HepG2 (cell line): Measurements from ENCODE around the gene RRP36. TPM values are rescaled to one million over a fixed set of nuclear protein-coding genes. Genes with fewer than 3 reads are reported as not detected.

Experiments used
- ATAC-seq: fragments of 200-7000 bp; cut with Tn5 transposase; 3 replicates; pipeline ENCODE4 v1.9.1; 2020; ENCODE audit warnings: mild to moderate bottlenecking, moderate library complexity
- BruUV-seq: library from RNA; stranded (reverse); fragments of 400-500 nt; replicated peaks from 2 replicates; lab custom pipeline; 2021; lab: Mats Ljungman, UMichigan
- CTCF ChIA-PET: fragments of 300-600 bp; formaldehyde crosslinking; extraction: SDS; loops from one replicate; lab custom pipeline; 2021; ENCODE audit warnings: low total read pairs, inconsistent platforms, low intra/inter-chr PET ratio; lab: Yijun Ruan, JAX
- POLR2A ChIA-PET: fragments of 350-600 bp; sonication (Branson Sonifier 250); formaldehyde crosslinking; loops from one replicate; lab custom pipeline; 2020; ENCODE audit warnings: antibody characterized with exemption, inconsistent platforms; lab: Yijun Ruan, JAX
- DNase-seq: peaks from one replicate; pipeline ENCODE4 v3.0.0-alpha.2; 2015; ENCODE audit warnings: low spot score
- FAIRE-seq: peaks from 3 replicates; lab custom pipeline; 2011; peaks lifted over from hg19 to GRCh38; lab: Jason Lieb, UNC
- H2AFZ ChIP-seq: one replicate; pipeline ENCODE4 v1.6.1; 2011; ENCODE audit warnings: low read length, inconsistent platforms
- H3K27ac ChIP-seq: fragments of 300-600 bp; 3 replicates; pipeline ENCODE4 v1.8.0; 2011; ENCODE audit warnings: mixed run types, mild to moderate bottlenecking, mixed read lengths, low read length, inconsistent platforms; ENCODE audit not compliant: insufficient read depth; ENCODE audit errors: extremely low read length
- H3K27me3 ChIP-seq, 2 experiments: fragments of 200-600 bp in 1 of 2; 2 replicates in 1 of 2; 3 replicates in 1 of 2; pipeline versions ENCODE4 v1.6.0 to v1.8.0; 2011; ENCODE audit warnings: low read length in 2 of 2, mild to moderate bottlenecking in 2 of 2, moderate library complexity in 2 of 2, inconsistent platforms in 1 of 2; ENCODE audit not compliant: insufficient read depth in 2 of 2, control insufficient read depth in 1 of 2
- H3K36me3 ChIP-seq, 2 experiments: fragments of 200-600 bp in 1 of 2; replicated peaks in 1 of 2; 2 replicates in 1 of 2; 3 replicates in 1 of 2; pipeline versions ENCODE4 v1.5.1 to v1.8.0; 2011; ENCODE audit warnings: low read length in 2 of 2, inconsistent platforms in 1 of 2; ENCODE audit not compliant: insufficient read depth in 2 of 2, control insufficient read depth in 1 of 2
- H3K4me1 ChIP-seq: 2 replicates; pipeline ENCODE4 v1.5.1; 2012; ENCODE audit warnings: low read length, inconsistent platforms; ENCODE audit not compliant: insufficient read depth
- H3K4me2 ChIP-seq: 2 replicates; pipeline ENCODE4 v1.6.0; 2011; ENCODE audit warnings: low read depth, low read length, inconsistent platforms
- H3K4me3 ChIP-seq, 3 experiments: fragments of 200-600 bp in 1 of 3; sonication (generic), shearing (Covaris generic) in 1 of 3; replicated peaks in 1 of 3; 2 replicates each; pipeline ENCODE4 v1.5.1; 2011 to 2016; ENCODE audit warnings: low read length in 3 of 3, inconsistent platforms in 2 of 3, low read depth in 2 of 3, mild to moderate bottlenecking in 2 of 3, control low read depth in 1 of 3, mixed read lengths in 1 of 3; ENCODE audit not compliant: insufficient read depth in 1 of 3
- H3K79me2 ChIP-seq: one replicate; pipeline ENCODE4 v1.6.1; 2011; ENCODE audit warnings: low read length, inconsistent platforms; ENCODE audit not compliant: insufficient read depth
- H3K9ac ChIP-seq: 2 replicates; pipeline ENCODE4 v1.6.0; 2011; ENCODE audit warnings: mild to moderate bottlenecking, low read depth, low read length, inconsistent platforms; ENCODE audit not compliant: insufficient read depth
- H3K9me3 ChIP-seq: 2 replicates; pipeline ENCODE4 v1.5.1; 2012; ENCODE audit warnings: mild to moderate bottlenecking, low read length
- H4K20me1 ChIP-seq: 2 replicates; pipeline ENCODE4 v1.6.0; 2011; ENCODE audit warnings: inconsistent platforms, mild to moderate bottlenecking, low read length, moderate library complexity; ENCODE audit not compliant: insufficient read depth
- E2F5 ChIP-seq: sonication (generic); formaldehyde crosslinking; conservative IDR thresholded peaks from 2 replicates; pipeline ENCODE4 v1.4.0; 2020; ENCODE audit warnings: missing genetic modification reagents
- GMEB2 ChIP-seq: IDR thresholded peaks from 2 replicates; pipeline ENCODE4 v1.6.1; 2016; ENCODE audit warnings: missing biosample characterization, missing genetic modification reagents, low read depth
- HNF1A ChIP-seq, 2 experiments: sonication (generic) in 1 of 2; formaldehyde crosslinking in 1 of 2; IDR thresholded peaks; 2 replicates each; pipeline versions ENCODE4 v1.4.0 to v1.6.1; 2016 to 2020; ENCODE audit warnings: borderline replicate concordance in 1 of 2, low read depth in 1 of 2, mild to moderate bottlenecking in 1 of 2, missing genetic modification reagents in 1 of 2
- POLR2AphosphoS2 ChIP-seq: IDR thresholded peaks from 2 replicates; pipeline ENCODE4 v1.6.1; 2011; ENCODE audit warnings: low read depth, low read length, improper control_type of control experiment
- POLR2AphosphoS5 ChIP-seq: IDR thresholded peaks from 2 replicates; pipeline ENCODE4 v1.6.1; 2012; ENCODE audit warnings: low read depth, low read length
- SETDB1 ChIP-seq: sonication (generic); formaldehyde crosslinking; IDR thresholded peaks from 2 replicates; pipeline ENCODE4 v1.5.1; 2020; ENCODE audit warnings: missing genetic modification reagents, mild to moderate bottlenecking, borderline replicate concordance
- THRA ChIP-seq: sonication (generic); formaldehyde crosslinking; IDR thresholded peaks from 2 replicates; pipeline ENCODE4 v1.4.0; 2020; ENCODE audit warnings: missing genetic modification reagents, borderline replicate concordance
- ZBTB39 ChIP-seq: sonication (generic); formaldehyde crosslinking; IDR thresholded peaks from 2 replicates; pipeline ENCODE4 v1.5.0; 2020; ENCODE audit warnings: missing genetic modification reagents
- ZFY ChIP-seq: sonication (generic); formaldehyde crosslinking; IDR thresholded peaks from 2 replicates; pipeline ENCODE4 v1.4.0; 2020; ENCODE audit warnings: missing genetic modification reagents
- ZNF556 ChIP-seq: sonication (generic); formaldehyde crosslinking; IDR thresholded peaks from 2 replicates; pipeline ENCODE4 v1.4.0; 2020; ENCODE audit warnings: mild to moderate bottlenecking, missing genetic modification reagents, borderline replicate concordance
- ZNF737 ChIP-seq: sonication (generic); formaldehyde crosslinking; IDR thresholded peaks from 2 replicates; pipeline ENCODE4 v1.5.0; 2020; ENCODE audit warnings: missing genetic modification reagents, mild to moderate bottlenecking, borderline replicate concordance
- WGBS: methylation state at CpG from one replicate; pipeline ENCODE4 v1.1.6; 2017; ENCODE audit warnings: low lambda C conversion rate; 5-methylcytosine and 5-hydroxymethylcytosine counted together
- in situ Hi-C: cut with HindIII; loops from 2 replicates; pipeline ENCODE4 v1.10.0; 2017; ENCODE audit warnings: low pct_unique_long_range_greater_than_20kb; ENCODE audit not compliant: extremely low pct_ligation_motif_present
- intact Hi-C: fragments of 100-400 bp; cut with micrococcal nuclease; formaldehyde crosslinking; loops from one replicate; pipeline ENCODE4 v1.10.0; 2022; ENCODE audit not compliant: unreplicated experiment
- polyA plus RNA-seq, 8 experiments: library from polyadenylated mRNA; depleted of rRNA in 3 of 8; stranded (reverse) in 7 of 8; unstranded in 1 of 8; fragments of >200 nt; fragmentation: Illumina TruSeq in 4 of 8; extraction: Trizol in 4 of 8; gene quantifications; 2 replicates each; pipeline versions ENCODE4 v1.2.1 to v1.2.3, GENCODE V29; 2011 to 2016; ENCODE audit warnings: low read depth in 4 of 8, missing spikeins in 1 of 8, mixed read lengths in 1 of 8; ENCODE audit not compliant: insufficient read depth in 1 of 8
- total RNA-seq, 5 experiments: library from RNA; depleted of rRNA; stranded (reverse); fragments of >200 nt; fragmentation: Illumina TruSeq; extraction: Trizol; gene quantifications; 2 replicates each; pipeline ENCODE4 v1.2.3, GENCODE V29; 2016; ENCODE audit warnings: low read depth in 1 of 5

RRP36 gene
- total and polyA plus RNA-seq, 2 of the 13 experiments (the other 11 are each of a cell fraction or from before 2014, with no cell fraction given), result 29.5 to 144 TPM

- H3K9ac ChIP-seq, result no peak overlapping the region
- peak; percentile 21; the same call in 1 of the 2 replicates for TF ChIP-seq ZFY (CRISPR knock-in tag)
- 0 out of 2 replicates have a peak, but pooled peaks have one; percentile 2 for TF ChIP-seq POLR2AphosphoS2
- TF ChIP-seq GMEB2 (CRISPR knock-in tag), result no peak
- TF ChIP-seq HNF1A (IDR thresholded peaks at IDR 0.05; ENCODE audit: low read depth), result no peak
- TF ChIP-seq HNF1A (CRISPR knock-in tag; IDR thresholded peaks at IDR 0.05; ENCODE audit: borderline replicate concordance), result no peak
- TF ChIP-seq SETDB1 (CRISPR knock-in tag), result no peak
- no peak for TF ChIP-seq ZNF737 (CRISPR knock-in tag)
- no peak for TF ChIP-seq E2F5 (CRISPR knock-in tag)
- no peak for TF ChIP-seq ZBTB39 (CRISPR knock-in tag)
- no peak for TF ChIP-seq THRA (CRISPR knock-in tag)
- no peak for TF ChIP-seq ZNF556 (CRISPR knock-in tag)
- 0 out of 2 replicates have a peak, but pooled peaks have one; percentile 21 for TF ChIP-seq POLR2AphosphoS5
- TF ChIP-seq, all 625 proteins: peak for 3
- Histone ChIP-seq H3K4me3 (no peak overlapping the region), H3K36me3 (peaks cover 27 to 54% of the 10 kb centered on the region in 2 experiments), H3K9me3 (no peaks in the 10 kb centered on the region), H3K4me2 (no peak overlapping the region), H3K4me1 (peaks cover 12% of the 10 kb centered on the region), H4K20me1 (peaks cover 3% of the 10 kb centered on the region; the same call in 1 of the 2 replicates), H3K79me2 (no peaks in the 10 kb centered on the region), H3K27ac (no peak overlapping the region), H2AFZ (no peak overlapping the region), H3K27me3 (no peaks in the 10 kb centered on the region)
- FAIRE-seq (no peak), ATAC-seq (no peak), DNase-seq (no peak)
- ChIA-PET POLR2A (interaction anchor here (1.0 to 5.2 kb wide), 5 partner anchors 11 to 28 kb away, joined by 3 to 41 read pairs (median 12); partner anchors contain the start of genes CUL7, KLC4, KLHDC3 and MEA1), CTCF (no interaction called here)
- in situ Hi-C loops (no loop called here), intact Hi-C loops (no loop called here)
- no TSS peak for BruUV-seq
- 99% methylated on average over 4 of the region's 4 CpGs for WGBS
Observed at GRCh38 chr6:43032326-43032725, 10.9 kb downstream of the RRP36 start.
